NCI-H345 (cell line): ENCODE data around the gene SPDL1.

ENCODE experiments used
- DNase-seq: peaks from one replicate; lab custom pipeline; 2025; lab: John Stamatoyannopoulos, UW

The SPDL1 gene

DNA sequence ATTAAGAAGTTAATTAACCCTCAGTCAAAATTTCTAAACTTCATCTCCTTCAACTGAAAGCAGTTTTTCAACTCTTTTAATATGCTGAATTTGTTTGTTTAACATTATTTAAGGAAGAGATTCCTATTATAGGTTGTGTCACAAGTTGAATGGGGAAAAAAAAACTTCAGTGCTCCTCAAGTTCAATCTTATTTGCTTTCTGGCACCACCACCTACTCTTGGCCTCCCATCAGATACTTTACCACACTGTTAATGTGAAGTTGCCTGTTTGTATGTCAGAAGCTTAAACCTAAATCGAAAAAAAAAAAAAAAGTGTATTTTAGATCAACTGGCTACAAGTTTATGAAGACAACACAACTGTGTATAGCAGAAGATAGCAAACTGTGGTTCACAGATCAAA, 49.4 kb downstream of the SPDL1 start:
- DNase-seq: no peak

DNA sequence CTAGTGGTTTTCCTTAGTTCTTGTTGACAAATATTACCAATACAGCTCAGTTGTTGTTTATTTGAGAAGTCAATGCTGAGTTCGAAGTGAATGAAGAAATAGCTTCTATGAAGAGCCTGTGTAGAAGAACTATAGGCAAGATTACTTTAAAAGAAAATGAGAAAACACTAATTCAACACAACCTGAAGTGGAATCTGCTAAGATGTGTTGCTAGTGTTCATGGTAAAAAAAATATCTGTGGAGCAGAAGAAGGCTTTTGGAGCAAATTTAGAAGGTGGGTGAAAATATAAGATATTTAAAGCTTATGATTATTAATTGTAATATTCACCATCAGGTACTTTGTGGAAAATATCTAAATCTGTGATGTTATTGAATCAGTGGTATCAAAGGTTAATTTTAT, 51.0 kb downstream of the SPDL1 start:
- no peak for DNase-seq

DNA sequence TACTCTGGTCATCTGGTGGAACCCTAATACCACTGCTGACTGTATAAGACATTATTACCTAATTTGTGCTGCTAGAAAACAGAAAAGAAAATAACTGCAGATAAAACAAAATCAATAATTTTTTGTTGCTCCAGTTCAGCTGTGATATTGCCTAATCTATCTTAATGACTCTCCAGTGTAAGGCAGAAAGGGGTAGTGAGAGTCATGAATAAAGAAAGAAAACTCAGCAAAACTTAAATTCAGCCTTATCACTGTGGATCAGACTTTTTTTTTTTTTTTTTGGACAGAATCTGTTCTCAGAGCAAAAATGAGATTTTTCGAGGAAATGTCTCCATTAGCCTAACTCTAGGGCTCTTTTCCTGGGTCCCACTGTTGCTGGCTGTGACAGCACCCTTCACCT, 52.4 kb downstream of the SPDL1 start:
- no peak for DNase-seq

DNA sequence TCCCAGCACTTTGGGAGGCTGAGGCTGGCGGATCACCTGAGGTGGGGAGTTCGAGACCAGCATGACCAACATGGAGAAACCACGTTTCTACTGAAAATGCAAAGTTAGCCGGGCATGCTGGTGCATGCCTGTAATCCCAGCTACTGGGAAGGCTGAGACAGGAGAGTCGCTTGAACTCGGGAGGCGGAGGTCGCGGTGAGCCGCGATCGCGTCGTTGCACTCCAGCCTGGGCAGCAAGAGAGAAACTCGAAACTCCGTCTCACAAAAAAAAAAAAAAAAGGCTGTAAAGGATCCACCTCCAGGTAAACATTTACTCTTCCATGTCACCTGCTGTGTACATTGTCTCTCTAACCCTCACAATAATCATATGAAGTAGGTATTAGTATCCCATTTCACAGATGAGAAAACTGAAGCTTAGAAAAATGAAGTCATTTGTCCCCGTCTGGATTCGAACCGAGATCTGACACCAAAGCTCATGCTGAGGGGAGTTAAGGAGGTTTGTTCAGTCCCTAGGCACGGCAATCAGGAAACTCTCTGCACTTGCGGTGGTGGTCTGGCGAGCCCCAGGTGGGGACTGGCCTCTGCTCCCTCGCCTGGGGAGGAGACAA, 53.0 kb downstream of the SPDL1 start:
- no peak for DNase-seq

DNA sequence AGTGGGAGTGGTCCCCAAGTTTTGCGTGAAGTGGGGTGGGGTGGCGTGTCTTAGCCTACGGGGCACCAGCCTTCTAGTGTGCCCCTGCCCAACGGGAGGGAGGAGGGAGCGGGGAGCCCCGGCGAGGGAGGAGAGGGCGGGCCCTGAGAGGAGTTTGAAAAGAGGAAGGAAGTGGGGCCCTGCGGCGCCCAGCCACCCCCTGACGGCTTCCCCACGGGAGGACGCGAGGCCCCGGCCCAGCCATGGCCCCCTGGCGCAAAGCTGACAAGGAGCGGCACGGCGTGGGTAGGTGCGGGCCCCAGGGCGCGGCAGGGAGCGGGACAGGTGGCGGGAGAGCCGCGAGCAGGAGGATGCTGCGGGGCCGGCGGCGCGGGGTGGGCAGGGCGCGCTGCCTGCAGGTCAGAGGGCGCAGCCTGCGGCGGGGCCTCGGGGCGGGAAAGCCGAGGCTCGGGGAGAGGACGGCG, 53.5 kb downstream of the SPDL1 start, which contains the start of gene DOCK2:
Gene DOCK2 (plus strand): TSS at position 191 of the 464 bp plus-strand sequence. CDS start 52 bp downstream, at position 243.
- no peak for DNase-seq

DNA sequence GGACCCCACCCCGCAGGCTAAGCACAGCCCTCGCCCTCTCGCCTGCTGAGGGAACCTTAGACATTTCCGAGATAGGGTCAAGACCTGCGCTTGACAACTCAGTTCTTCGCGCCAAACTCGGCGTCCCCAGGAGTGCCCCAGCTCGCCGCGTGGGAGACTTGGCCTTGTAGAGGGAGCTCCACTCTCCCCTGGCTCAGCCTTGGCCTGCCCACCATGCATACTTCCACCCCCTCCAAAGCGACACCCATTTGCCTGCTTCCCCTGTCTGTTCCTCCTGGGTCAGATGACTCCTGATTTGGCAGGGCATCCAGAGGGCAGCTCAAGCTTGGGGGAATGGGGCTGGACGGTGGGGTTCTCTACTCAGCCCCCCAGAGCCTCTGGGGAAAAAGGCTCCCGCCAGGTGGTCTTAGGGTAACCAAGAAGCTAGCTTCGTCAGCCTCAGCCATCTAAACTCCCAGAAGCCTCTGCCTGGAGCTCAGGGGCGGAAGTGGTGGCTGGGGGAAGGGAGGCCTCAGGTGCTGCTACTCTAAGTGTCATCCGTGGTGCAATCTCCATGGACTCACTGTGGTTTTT, 54.1 kb downstream of the SPDL1 start:
- DNase-seq: no peak

DNA sequence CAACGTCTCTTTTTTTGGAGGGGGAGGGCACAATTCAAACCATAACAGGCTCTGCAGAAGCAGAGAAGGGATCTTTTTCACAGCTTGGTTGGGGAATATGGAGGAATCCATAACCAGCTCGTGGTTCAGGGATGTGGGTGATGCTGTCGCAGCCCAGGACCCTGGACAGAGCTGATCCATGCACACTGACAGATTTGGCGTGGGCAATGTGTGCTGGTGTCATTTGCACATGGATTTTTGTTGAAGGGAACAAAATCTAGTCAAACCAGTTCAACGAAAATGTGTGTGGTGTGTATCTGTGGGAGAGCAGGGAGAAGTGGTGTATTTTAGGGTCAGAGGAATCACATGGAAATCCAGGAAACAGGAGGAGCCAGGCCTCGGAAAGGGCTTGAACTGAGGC, 57.7 kb downstream of the SPDL1 start:
- DNase-seq: no peak

DNA sequence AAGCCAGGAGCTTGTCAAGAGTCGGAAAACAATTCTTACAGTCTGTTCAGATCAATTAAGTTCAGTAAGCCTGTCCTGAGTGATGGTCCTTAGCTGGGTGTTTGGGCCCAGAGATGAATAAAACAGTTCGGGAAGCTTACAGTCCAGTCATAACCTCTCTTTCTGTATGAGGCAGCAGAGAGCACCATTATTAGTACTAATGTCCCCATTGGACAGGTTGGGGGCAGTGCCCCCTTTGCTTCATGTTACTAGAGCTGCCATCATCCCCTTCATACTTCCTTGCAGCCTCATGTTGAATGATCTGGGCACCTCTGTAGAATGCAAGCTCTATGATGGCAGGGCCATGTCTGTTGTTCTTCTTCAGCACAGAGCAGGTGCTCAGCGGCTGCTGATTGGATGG, 63.3 kb downstream of the SPDL1 start:
- no peak for DNase-seq

DNA sequence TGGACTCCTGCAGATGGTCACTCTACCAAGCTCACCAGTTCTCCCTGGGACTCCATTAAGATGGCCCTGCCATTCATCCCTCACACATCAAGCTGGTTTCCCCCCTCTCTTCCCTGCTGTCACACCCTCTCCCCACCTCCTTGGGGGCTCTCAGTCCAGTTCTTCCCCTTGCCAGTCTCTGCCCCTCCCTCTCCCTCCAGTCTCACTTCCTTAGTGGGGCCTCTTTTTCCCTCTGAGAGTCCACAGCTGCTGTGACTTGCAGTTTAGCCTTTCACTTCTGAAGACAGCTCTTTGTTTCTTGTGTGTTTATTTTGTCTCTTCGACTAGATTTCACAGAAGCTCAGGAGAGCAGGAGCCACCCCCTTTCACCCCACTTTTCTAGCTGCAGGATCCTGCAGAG, 64.0 kb downstream of the SPDL1 start:
- no peak for DNase-seq

DNA sequence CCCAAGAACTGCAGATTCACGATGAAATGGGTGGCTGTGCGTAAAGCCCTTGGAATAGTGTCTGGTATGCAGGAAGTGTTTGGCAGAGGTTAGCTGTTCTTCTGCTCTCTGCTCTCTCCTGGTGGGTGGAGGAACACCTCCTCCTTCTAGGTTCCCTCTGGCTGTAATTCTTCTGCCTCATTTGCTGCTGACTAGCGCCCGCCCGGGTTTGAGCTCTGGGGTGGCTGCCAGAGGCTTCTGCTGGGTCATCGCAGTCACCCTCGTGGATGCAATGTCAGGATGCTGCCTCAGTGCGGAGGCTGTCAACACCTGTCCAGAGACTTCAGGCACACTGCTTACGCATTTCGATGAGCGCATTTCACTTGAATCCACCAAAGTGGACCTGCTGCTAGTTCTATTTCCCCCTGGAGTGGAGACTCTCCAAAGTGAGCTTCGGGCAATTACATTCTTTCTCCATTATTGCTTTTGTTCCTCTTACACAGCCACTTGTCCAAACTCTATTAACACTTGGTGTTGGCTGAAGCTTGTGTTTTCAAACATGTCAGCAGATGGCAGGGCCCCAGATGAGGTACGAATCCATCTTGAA, 65.2 kb downstream of the SPDL1 start:
- DNase-seq: peak; percentile 21

DNA sequence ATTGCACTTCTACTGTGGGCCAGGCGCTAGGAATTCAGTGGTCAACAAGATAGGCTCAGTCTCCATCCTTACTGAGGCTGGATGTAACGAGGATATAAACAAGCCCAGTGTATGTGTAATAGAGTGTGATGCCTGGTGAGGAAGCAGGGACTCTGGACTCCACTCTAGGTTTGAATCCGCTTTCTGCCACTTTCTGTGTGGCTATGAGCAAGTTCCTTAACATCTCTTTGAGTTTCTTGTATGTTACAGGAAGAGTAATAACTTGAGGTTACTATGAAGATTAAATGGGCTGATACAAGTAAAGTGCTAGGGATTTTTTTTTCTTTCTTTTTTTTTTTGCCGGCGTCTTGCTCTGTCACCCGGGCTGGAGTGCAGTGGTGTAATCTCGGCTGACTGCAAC, 65.9 kb downstream of the SPDL1 start:
- DNase-seq: no peak

DNA sequence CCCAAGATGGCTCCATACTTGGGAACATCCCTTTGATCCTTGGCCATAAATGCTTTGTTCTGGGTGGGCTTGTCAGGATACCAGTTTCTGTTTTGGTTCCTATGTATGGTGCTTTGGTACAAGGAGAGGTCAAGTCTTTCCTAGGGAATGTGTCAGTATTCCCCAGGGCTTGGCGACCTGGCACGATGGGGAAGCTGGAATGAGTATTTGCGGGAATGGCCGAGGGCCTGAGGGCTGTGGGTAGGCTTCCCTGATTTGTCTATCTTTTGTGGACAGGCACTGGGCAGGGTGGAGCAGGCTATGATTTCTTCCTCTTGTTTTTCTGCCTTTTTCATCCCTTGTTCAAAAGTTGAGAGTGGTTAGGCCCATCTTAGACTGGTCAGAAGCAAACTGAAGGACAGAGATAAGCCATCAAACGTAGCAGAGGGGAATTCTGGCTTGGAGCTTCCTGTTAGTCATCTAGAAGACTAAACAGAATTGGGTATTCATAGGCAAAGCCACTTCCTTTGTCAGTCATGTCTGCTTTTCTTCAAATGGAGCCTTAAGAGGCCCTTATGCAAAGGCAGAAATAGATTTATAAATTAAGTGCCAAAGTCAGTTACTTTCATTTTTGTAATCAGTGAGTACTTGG, 67.2 kb downstream of the SPDL1 start:
- DNase-seq: no peak

DNA sequence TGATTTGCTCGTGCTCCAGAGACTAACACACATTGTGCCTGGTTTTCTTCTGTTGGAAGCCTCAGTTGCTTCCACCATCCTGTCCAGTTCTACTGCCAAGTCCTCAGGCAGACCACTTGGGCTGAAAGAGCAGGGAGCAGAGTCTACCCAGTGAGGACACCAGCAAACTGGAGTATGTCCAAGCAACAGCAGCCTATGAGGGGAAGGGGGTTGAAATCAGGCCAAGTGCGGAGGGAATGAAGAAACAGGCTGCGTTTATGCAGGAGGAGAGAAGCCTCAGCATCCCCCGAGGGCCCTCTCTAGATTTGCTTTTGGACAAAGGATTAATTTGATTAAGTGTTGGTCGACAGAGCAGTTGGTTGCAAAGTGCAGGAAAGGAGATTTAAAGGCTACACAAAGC, 68.0 kb downstream of the SPDL1 start:
- DNase-seq: no peak

DNA sequence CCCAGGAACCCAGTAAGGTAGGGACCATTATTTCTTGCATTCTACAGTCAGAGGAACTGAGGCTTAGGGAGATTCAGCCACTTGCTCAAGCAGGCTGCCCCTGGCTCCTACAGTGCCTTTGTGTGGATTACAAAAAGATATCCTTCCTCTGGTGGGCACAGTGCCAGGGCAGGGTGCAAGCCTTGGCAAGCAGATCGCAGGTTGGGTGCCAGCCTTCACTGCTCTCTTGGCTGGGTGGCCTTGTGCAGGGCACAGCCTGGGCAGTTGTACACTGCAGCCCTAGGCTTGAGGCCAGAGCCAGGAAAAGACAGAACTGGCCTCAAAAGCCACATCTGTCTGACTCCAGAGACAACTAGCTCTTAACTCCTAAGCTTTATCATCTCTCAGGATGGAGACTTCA, 68.5 kb downstream of the SPDL1 start:
- peak; percentile 65 for DNase-seq

DNA sequence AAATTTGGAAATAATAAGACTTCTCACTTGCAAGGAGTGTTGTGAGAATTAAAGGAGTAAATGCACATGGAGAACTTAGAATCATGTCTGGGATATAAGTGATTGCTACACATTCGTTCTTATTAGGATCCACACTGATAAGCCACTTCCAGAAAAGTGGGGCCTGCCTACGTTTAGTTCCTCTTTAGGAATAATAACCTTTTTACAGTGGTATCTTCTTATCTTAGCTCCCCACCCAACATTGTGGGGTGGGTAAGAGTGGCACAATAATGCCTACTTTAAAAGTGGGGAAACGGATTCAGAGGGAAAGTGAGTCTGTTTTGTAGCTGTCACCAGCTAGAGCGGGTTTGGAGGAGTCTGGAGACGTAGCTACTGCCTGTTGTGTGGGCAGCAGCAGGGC, 69.5 kb downstream of the SPDL1 start:
- DNase-seq: no peak
